Prostate gland (tissue), 2 donors: ENCODE measurements around the gene PRDM16.

Experiments used
- CTCF ChIP-seq, 4 experiments: fragments of 200-600 bp in 2 of 4; fragments of 450-650 bp in 2 of 4; sonication (generic) in 2 of 4; IDR thresholded peaks; 1 replicate in 3 of 4; 2 replicates in 1 of 4; pipeline ENCODE4 v1.5.1; 2016 to 2019; ENCODE audit warnings: antibody characterized with exemption in 4 of 4, mild to moderate bottlenecking in 2 of 4, moderate library complexity in 2 of 4
- POLR2A ChIP-seq: fragments of 450-650 bp; IDR thresholded peaks from one replicate; pipeline ENCODE4 v1.6.1; 2016; ENCODE audit warnings: antibody characterized with exemption, mild to moderate bottlenecking

- TF ChIP-seq CTCF (IDR thresholded peaks at IDR 0.05) (no peak), POLR2A (no peak)
These were observed 263.7 kb downstream of the PRDM16 start for GRCh38 chr1:3332662-3333061.
